K562 (cell line): ENCODE results near the gene EGFL7. TPM values are rescaled to one million over a fixed set of nuclear protein-coding genes. Genes with fewer than 3 reads are reported as not detected.

Source experiments
- ARID2 ChIP-seq: fragments of 450-650 bp; IDR thresholded peaks from 2 replicates; pipeline ENCODE4 v1.6.1; 2017; ENCODE audit warnings: antibody characterized with exemption, mild to moderate bottlenecking
- BRF1 ChIP-seq: IDR thresholded peaks from 3 replicates; pipeline ENCODE4 v1.6.1; 2011; ENCODE audit warnings: borderline replicate concordance, mild to moderate bottlenecking; ENCODE audit not compliant: insufficient read length; ENCODE audit errors: extremely low read depth
- DNMT1 ChIP-seq: fragments of 450-650 bp; IDR thresholded peaks from 2 replicates; pipeline ENCODE4 v1.6.1; 2016; ENCODE audit warnings: antibody characterized with exemption, mild to moderate bottlenecking
- EHMT2 ChIP-seq: fragments of 450-650 bp; IDR thresholded peaks from 2 replicates; pipeline ENCODE4 v1.6.1; 2018; ENCODE audit warnings: antibody characterized with exemption
- ELF2 ChIP-seq: fragments of 250-450 bp; sonication (Bioruptor Pico); IDR thresholded peaks from 2 replicates; pipeline ENCODE4 v1.5.0; 2021; ENCODE audit warnings: mild to moderate bottlenecking
- ELK3 ChIP-seq: fragments of 450-650 bp; formaldehyde crosslinking; IDR thresholded peaks from 2 replicates; pipeline ENCODE4 v1.4.0; 2020; ENCODE audit warnings: mild to moderate bottlenecking
- FIP1L1 ChIP-seq: fragments of 200-400 bp; formaldehyde crosslinking; IDR thresholded peaks from 2 replicates; pipeline ENCODE4 v1.6.1; 2018; ENCODE audit warnings: mild to moderate bottlenecking, low read depth, low read length; ENCODE audit not compliant: poor library complexity, severe bottlenecking
- FOS ChIP-seq: IDR thresholded peaks from 3 replicates; pipeline ENCODE4 v1.6.1; 2011; ENCODE audit not compliant: insufficient read length; ENCODE audit errors: extremely low read depth
- GATAD2A ChIP-seq: fragments of 450-650 bp; IDR thresholded peaks from 2 replicates; pipeline ENCODE4 v1.6.1; 2017
- HDAC3 ChIP-seq: fragments of 450-650 bp; IDR thresholded peaks from 2 replicates; pipeline ENCODE4 v1.6.1; 2018; ENCODE audit warnings: borderline replicate concordance, mild to moderate bottlenecking, moderate library complexity; ENCODE audit not compliant: partially characterized antibody
- NRF1 ChIP-seq, 2 experiments: fragments of 450-650 bp; IDR thresholded peaks in 1 of 2; conservative IDR thresholded peaks in 1 of 2; 2 replicates each; pipeline ENCODE4 v1.6.1; 2014; ENCODE audit warnings: mild to moderate bottlenecking in 2 of 2
- OTX1 ChIP-seq: fragments of 450-650 bp; formaldehyde crosslinking; IDR thresholded peaks from 2 replicates; pipeline ENCODE4 v1.4.0; 2022; ENCODE audit warnings: mild to moderate bottlenecking
- PML ChIP-seq: IDR thresholded peaks from 2 replicates; pipeline ENCODE4 v1.6.1; 2012; ENCODE audit warnings: low read length, inconsistent platforms
- RUNX1 ChIP-seq: sonication (generic); IDR thresholded peaks from 2 replicates; pipeline ENCODE4 v1.6.1; 2016; ENCODE audit warnings: antibody characterized with exemption, low read depth
- SETDB1 ChIP-seq: IDR thresholded peaks from one replicate; pipeline ENCODE4 v1.6.1; 2012; ENCODE audit warnings: low read length, control low read depth, inconsistent platforms
- SP1 ChIP-seq: sonication (generic); formaldehyde crosslinking; IDR thresholded peaks from 2 replicates; pipeline ENCODE4 v1.8.1; 2022; ENCODE audit warnings: mild to moderate bottlenecking, missing genetic modification reagents
- UBTF ChIP-seq, 2 experiments: IDR thresholded peaks; 2 replicates each; pipeline ENCODE4 v1.6.1; 2012; ENCODE audit warnings: improper control_type of control experiment in 2 of 2, low read depth in 2 of 2, low read length in 2 of 2, borderline replicate concordance in 1 of 2
- ZNF75A ChIP-seq: fragments of 450-650 bp; formaldehyde crosslinking; IDR thresholded peaks from 2 replicates; pipeline ENCODE4 v1.4.0; 2020; ENCODE audit warnings: mild to moderate bottlenecking
- polyA plus RNA-seq, 8 experiments: library from polyadenylated mRNA; depleted of rRNA in 4 of 8; stranded (reverse) in 5 of 8; unstranded in 3 of 8; fragments of >200 nt; fragmentation: Nextera tagmentation in 2 of 8; fragmentation: Illumina TruSeq in 1 of 8; extraction: Ambion mirVana in 2 of 8; extraction: Trizol in 1 of 8; gene quantifications; 2 replicates each; pipeline versions ENCODE4 v1.2.1 to v1.2.3, GENCODE V29; 2011 to 2014; ENCODE audit warnings: inconsistent platforms in 1 of 8, missing spikeins in 1 of 8
- total RNA-seq, 7 experiments: library from RNA; depleted of rRNA in 6 of 7; stranded (reverse); fragments of >200 nt in 6 of 7; fragmentation: Illumina TruSeq in 2 of 7; extraction: Trizol in 2 of 7; gene quantifications; 2 replicates each; pipeline versions ENCODE4 v1.2.1 to v1.2.3, GENCODE V29; 2011 to 2021; ENCODE audit warnings: low replicate concordance in 1 of 7
- TF ChIP-seq, protein P1 (sequence below), 2 experiments: fragments of 450-650 bp; IDR thresholded peaks; 2 replicates each; pipeline ENCODE4 v1.6.1; 2016; ENCODE audit warnings: mild to moderate bottlenecking in 2 of 2, borderline replicate concordance in 1 of 2, low read depth in 1 of 2, moderate library complexity in 1 of 2

Gene EGFL7
- total and polyA plus RNA-seq, 9 of the 15 experiments (the other 6 are each of a cell fraction or from before 2014, with no cell fraction given), result 1.5 to 286 (median 55.5) TPM

GRCh38 chr9:136614372-136614922, 48.3 kb upstream of the EGFL7 start (continued):
- TF ChIP-seq PML, result no peak
- no peak for TF ChIP-seq ARID2
- 0 out of 2 replicates have a peak, but pooled peaks have one; percentile 24 for TF ChIP-seq GATAD2A
- TF ChIP-seq SETDB1, result no peak
- TF ChIP-seq ELK3 (CRISPR knock-in tag), result no peak
- no peak for TF ChIP-seq SP1 (CRISPR knock-in tag)
- TF ChIP-seq DNMT1, result no peak
- peak; percentile 40 for TF ChIP-seq FOS
- TF ChIP-seq, protein P1, sequence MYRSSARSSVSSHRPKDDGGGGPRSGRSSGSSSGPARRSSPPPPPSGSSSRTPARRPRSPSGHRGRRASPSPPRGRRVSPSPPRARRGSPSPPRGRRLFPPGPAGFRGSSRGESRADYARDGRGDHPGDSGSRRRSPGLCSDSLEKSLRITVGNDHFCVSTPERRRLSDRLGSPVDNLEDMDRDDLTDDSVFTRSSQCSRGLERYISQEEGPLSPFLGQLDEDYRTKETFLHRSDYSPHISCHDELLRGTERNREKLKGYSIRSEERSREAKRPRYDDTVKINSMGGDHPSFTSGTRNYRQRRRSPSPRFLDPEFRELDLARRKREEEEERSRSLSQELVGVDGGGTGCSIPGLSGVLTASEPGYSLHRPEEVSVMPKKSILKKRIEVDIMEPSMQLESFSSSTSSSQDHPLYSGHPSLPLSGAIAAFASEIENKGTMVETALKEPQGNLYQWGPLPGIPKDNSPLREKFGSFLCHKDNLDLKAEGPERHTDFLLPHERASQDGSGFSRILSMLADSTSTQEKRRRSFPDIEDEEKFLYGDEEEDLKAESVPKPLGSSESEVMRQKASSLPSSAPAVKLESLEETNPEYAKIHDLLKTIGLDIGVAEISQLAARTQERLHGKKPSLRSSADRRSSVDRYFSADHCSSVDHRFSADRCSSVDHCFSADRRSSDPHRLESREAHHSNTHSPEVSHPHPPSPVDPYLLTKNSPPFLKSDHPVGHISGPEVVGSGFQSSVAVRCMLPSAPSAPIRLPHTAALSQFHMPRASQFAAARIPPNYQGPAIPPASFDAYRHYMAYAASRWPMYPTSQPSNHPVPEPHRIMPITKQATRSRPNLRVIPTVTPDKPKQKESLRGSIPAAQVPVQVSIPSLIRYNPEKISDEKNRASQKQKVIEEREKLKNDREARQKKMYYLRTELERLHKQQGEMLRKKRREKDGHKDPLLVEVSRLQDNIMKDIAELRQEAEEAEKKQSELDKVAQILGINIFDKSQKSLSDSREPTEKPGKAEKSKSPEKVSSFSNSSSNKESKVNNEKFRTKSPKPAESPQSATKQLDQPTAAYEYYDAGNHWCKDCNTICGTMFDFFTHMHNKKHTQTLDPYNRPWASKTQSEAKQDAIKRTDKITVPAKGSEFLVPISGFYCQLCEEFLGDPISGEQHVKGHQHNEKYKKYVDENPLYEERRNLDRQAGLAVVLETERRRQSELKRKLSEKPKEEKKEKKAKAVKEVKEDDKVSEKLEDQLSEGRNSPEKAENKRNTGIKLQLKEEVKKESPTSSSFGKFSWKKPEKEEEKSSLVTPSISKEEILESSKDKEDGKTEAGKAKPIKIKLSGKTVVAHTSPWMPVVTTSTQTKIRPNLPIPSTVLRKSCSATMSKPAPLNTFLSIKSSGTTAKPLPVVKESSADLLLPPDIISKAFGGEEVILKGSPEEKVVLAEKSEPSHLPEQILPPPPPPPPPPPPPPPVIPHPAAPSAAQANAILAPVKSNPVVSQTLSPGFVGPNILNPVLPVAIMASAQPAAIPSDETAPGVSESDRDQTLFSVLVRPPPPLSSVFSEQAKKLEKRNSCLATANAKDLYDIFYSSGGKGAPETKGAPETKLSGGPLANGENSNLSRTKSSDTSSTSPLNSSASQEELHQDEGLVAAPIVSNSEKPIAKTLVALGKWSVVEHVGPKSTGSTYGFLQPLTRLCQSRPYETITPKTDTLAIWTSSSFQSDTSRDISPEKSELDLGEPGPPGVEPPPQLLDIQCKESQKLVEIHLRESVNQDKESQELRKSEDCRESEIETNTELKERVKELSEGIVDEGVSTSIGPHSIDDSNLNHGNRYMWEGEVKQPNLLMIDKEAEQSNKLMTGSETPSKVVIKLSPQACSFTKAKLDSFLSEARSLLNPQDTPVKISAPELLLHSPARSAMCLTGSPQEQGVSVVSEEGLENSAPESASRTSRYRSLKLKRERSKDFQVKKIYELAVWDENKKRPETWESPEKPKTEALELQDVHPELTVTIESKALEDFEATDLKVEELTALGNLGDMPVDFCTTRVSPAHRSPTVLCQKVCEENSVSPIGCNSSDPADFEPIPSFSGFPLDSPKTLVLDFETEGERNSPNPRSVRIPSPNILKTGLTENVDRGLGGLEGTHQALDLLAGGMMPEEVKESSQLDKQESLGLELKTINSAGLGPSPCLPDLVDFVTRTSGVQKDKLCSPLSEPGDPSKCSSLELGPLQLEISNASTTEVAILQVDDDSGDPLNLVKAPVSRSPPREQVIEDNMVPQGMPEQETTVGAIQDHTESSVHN (IDR thresholded peaks at IDR 0.05; ENCODE audit: borderline replicate concordance in 1 of 2, low read depth in 1 of 2), result no peak
- TF ChIP-seq BRF1, result no peak
- no peak for TF ChIP-seq RUNX1
- no peak for TF ChIP-seq ELF2 (CRISPR knock-in tag)
- TF ChIP-seq FIP1L1, result no peak
- TF ChIP-seq ZNF75A (CRISPR knock-in tag), result no peak
- no peak for TF ChIP-seq OTX1
- no peak for TF ChIP-seq HDAC3
- TF ChIP-seq EHMT2, result no peak
- no peak for TF ChIP-seq NRF1 (conservative IDR thresholded peaks at IDR 0.05 in 1 of 2, IDR thresholded peaks at IDR 0.05 in 1 of 2)
- TF ChIP-seq UBTF (IDR thresholded peaks at IDR 0.05; ENCODE audit: borderline replicate concordance in 1 of 2, low read depth in 2 of 2, low read length in 2 of 2), result no peak
